Right ventricle myocardium superior (tissue), 1 donor: ENCODE data around the gene TK1. TPM values are rescaled to one million over a fixed set of nuclear protein-coding genes. Genes with fewer than 3 reads are reported as not detected.
A peak's percentile ranks its signal among the peaks of the same experiment; 100 is the strongest.
"Not testable (repeated sequence)": the region's sequence is repeated elsewhere in the genome, so short reads cannot be mapped to it uniquely, and the experiment has no call there.

Experiments used
- ATAC-seq: fragments of 200-7000 bp; cut with Tn5 transposase; one replicate; pipeline ENCODE4 v1.9.1; 2020; ENCODE audit warnings: mild to moderate bottlenecking; ENCODE audit not compliant: poor library complexity
- DNase-seq: peaks from one replicate; pipeline ENCODE4 v3.0.0-alpha.2; 2020
- intact Hi-C: fragments of 100-400 bp; cut with DNase I; formaldehyde crosslinking; loops from one replicate; pipeline ENCODE4 v1.11.2; 2022
- long read RNA-seq: library from polyadenylated mRNA; unstranded; transcript quantifications from one replicate; pipeline ENCODE4 v2.0.0, GENCODE V29; 2021
- total RNA-seq: library from RNA; stranded (reverse); fragmentation: NEBNext Ultra II Directional; extraction: Animal tissue kit (Norgen Biotek cat#: 25700); gene quantifications from one replicate; pipeline ENCODE4 v1.2.1, GENCODE V29; 2021
- donor health status: DM: no; HTN: yes; CAD: no; lungs with severe emphysema.

TK1 gene, protein sequence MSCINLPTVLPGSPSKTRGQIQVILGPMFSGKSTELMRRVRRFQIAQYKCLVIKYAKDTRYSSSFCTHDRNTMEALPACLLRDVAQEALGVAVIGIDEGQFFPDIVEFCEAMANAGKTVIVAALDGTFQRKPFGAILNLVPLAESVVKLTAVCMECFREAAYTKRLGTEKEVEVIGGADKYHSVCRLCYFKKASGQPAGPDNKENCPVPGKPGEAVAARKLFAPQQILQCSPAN
- total RNA-seq: 2.6 TPM
- long read RNA-seq, transcript TK1-201 (7 exons, 1,628 nt): major isoform, 7 of 9 reads
- long read RNA-seq, partial matches to known transcripts: 1 of 9 reads
- long read RNA-seq, other reads (novel, unspliced or antisense): 0 of 9 reads

DNA sequence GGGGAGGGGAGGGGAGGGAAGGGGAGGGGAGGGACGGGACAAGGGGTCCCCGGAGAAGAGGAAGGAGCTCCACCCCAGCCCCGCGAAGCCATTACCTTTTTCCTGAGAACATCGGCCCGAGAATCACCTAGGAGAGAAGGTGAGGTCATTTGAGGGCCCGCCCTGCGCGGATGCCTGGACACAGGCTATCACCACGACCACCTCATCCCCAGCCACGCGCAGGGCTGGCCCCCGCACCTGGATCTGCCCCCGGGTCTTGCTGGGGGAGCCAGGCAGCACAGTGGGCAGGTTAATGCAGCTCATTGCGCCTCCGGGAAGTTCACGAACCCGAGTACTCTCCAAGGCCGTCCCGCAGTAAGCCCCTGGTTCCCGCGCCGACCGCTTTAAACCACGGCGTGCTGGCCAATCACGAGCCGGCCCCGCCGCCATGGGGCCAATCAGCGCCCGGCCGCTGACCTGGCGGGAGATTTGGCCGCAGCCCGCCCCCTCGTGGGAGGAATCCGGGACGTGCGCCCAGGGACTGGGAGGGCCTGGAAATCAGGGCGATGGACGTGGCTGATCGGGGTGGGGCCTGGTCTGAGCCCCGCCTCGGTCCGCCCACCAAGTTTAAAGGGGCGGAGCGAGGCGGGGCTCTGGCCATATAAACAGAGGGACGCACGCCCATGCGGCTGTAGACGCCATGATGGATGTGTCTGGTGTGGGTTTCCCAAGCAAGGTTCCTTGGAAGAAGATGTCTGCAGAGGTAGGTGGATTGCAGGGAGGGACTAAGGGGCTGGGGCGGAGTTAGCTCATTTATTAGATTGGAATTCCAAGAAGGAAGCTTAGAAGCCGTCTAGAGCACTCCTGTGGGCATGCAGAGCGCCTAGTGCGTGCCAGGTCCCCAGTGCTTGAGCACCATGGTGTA lies at the start of gene TK1, which contains the start of gene AFMID:
Gene TK1, minus strand, starts transcription at position 361 of the 904 bp plus-strand sequence. Its CDS starts 58 bp downstream, at position 303.
Gene AFMID, plus strand, starts transcription at position 671 of the 904 bp plus-strand sequence. Its CDS starts 9 bp downstream, at position 680.
- intact Hi-C loops: no loop called here
- ATAC-seq (peak; percentile 97), DNase-seq (peak; percentile 97)

DNA sequence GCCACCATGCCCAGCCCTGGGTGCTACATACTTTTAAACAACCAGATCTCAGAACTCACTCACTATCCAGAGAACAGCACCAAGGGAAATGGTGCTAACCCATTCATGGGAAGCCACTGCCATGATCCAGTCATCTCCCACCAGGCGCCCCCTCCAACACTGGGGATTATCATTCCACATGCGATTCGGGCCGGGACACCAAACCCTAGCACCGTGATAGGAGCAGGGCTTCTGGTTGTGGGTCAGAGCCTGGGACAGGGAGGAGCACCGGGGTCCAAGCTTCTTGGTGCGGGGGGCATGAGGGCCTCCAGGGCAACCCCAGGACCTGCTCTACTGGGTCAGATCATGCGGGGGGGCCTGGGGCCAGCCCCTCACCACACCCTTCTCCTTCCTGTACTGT lies 49.0 kb upstream of the TK1 start:
- intact Hi-C loops: no loop called here
- DNase-seq: no peak

DNA sequence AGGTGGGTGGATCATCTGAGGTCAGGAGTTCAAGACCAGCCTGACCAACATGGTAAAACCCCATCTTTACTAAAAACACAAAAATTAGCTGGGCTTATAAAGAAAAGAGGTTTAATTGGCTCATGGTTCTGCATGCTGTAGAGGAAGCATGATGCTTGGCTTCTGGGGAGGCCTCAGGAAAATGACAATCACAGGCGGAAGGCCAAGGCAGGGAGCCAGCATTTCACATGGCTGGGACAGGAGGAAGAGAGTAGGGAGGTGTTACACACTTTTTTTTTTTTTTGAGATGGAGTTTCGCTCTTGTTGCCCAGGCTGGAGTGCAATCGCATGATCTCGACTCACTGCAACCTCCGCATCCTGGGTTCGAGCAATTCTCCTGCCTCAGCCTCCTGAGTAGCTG lies 48.2 kb upstream of the TK1 start:
- DNase-seq: peak; percentile 72
- peak; percentile 44 for ATAC-seq
- intact Hi-C loops: not testable (repeated sequence)

More for the DNA sequence above, 49.0 kb upstream of the TK1 start:
- no peak for ATAC-seq

DNA sequence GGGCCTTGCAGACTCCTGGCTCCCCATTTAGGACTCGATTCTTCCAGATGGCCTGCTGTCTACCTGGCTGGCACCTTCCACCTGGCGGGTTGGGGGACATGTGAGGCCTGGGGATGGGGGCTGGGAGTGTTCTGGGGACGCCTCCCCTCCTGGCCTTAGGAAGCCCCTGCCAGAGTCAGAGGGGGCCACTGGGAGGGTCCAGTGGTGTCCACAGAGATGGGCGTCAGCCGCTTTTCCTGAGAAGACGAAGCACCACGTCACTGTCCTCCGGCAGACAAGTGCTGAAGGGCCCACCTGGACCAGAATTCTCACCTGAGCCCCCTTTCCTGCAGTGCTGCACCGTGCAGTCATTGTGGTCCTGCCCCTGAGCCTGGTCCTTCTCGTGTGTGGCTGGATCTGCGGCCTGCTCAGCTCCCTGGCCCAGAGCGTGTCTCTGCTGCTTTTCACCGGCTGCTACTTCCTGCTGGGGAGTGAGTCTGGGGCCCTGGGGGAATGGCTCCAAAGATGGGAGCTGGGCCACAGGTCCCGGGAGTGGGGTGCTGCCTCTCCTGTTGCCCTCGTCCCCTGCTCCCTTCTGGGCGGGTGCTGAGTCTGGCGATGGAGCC lies 47.5 kb upstream of the TK1 start:
- no peak for ATAC-seq
- intact Hi-C loops: no loop called here
- no peak for DNase-seq

DNA sequence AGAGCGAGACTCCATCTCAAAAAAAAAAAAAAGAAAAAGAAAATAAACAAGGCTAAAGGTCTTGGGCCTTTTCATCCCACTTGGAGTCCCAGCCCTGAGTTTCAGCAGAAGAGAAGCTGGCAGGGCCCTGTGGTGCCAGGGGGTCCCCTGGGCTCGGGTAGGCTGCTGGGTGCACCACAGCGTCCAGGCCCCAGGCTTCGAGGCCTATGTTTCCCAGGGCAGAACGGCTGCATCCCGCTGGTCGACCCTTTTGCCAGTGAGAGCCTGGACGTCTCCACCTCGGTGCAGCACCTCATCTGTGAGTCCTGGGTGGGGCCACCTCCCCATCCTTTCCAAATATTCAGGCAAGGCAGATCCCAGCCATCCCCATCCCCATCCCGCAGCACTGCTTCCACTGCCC lies 46.8 kb upstream of the TK1 start:
- no peak for DNase-seq

DNA sequence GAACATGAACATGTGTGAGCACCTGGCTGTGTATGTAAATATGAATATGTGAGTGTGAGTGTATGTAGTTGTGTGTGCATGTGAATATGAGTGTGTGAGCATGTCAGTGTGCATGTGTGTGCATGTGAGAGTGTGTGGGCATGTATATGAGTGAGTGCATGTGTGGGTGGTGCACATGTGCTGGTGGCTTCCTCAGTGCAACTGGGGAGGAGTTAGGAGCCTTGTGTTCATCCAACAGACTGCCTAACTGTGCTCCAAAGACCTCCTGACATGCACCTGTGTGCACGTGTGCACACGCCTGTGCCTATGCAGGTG lies 46.0 kb upstream of the TK1 start:
- ATAC-seq: no peak
- intact Hi-C loops: no loop called here
- no peak for DNase-seq

More for the DNA sequence above, 46.8 kb upstream of the TK1 start:
- ATAC-seq: no peak
- intact Hi-C loops: no loop called here

DNA sequence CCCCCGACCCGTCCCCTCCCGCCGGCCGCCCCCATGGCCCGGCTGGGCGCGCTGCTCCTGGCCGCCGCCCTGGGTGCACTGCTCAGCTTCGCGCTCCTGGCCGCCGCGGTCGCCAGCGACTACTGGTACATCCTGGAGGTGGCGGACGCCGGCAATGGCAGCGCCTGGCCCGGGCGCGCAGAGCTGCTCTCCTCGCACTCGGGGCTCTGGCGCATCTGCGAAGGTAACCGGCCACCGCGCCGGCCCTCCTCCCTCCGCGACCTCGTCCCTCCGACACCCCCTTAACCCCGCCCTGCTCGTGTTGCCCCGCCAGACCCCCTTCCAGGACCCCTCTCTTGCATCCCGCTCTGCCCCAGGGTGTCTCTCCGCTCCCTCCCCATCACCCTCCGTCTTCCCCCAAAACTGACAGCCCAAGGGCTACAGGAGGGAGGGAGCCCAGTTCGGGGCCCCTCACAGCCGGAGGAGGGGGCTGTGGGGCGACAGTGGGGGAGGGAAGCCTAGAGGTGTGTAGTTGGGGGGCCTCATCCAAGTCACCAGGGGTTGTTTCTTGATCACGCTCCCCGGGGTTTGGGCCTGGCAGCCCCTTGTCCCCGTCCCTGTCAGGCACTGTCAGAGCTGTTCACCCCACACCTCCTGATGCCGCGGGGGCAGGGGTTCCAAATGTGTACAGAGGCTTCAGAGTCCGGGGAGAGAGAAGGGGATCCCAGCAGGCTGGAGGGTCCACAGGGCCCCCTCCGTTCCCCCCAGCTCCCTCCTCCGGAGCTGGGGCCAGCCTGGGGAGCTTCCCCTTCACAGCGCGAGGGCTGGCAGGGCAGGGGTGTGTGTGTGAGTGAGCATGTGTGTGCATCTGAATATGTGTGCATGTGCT lies 45.4 kb upstream of the TK1 start:
- DNase-seq (no peak), ATAC-seq (no peak)
- intact Hi-C loops: no loop called here

DNA sequence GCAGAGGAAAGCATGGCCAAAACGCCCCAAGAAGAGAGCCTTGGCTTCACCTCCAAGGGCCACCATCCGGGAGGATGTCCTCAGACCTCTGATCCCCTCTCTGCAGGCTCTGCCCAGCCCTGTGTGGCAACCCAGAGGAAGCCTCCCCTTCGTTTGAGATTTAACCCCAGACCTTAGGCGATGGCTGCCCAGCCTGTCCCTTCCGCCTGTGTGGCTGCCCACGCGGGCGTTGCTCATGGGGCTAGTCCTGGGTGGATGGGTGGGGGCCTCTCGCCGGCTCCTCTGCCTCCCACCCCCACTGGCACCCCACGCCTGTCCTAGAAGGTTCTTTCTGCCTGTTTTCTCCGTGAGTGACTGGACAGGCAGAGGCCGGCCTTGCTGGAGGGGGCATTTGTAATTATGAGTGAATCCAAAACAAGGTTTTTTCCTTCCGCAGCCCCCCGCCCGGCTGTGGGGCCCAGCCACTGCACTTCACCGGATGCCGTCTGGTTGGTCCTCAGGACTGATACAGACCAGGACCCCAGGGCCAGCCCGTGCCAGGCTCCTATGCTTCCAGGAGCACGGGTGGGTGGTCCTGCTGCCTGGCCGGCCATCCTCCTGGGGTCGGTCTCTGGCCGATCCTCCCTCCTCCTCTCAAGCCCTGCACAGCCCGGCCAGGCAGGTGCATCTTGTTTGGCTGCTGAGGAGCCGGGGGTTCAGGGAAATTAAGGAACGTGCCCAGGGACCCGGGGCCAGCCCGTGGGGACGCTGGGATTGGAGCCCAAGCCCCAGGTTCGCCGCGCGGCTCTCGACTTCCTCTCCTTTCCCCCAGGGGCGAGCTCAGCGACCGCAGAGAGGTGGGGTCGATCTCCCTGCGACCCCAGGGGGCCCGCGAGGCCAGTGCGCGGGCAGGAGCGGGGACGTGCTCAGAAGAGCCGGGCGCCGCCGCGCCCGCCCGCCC lies 44.4 kb upstream of the TK1 start, which contains the start of gene TMEM235:
Gene TMEM235, plus strand, starts transcription at position 636 of the 940 bp plus-strand sequence. CDS start 393 bp downstream, outside the sequence.
- ATAC-seq (no peak), DNase-seq (no peak)
- intact Hi-C loops: no loop called here

DNA sequence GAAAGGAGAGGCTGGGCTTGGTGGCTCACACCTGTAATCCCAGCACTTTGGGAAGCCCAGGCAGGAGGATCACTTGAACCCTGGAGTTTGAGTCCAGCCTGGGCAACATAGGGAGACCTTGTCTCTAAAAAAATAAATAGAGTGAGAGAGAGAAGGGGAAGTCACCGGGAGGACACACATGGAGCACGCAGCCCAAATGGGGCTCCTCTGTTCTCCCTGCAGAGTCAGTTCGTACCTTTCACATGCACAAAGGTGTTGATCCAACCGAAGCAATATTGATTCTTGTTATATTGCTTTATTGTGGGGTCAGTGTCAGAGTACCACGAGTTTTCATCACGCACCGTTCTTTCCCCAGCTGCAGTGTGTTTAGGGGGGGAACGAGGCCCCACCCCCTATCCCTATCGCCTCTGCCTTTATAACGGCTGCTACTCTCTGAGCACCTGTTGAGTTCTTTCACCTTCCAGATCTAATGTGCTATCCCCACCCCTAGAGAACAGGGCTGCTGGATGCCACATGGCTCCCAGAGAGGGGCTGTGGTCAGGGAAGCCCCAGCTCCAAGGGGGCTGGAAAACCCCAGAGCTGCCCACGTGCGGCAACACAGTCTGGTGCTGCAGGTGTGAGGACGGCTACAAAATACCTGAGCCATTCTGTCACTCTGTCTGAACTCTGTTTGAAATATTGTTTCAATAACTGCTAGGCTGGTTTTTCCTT lies 43.6 kb upstream of the TK1 start:
- no peak for DNase-seq
- intact Hi-C loops: no loop called here
- ATAC-seq: no peak

DNA sequence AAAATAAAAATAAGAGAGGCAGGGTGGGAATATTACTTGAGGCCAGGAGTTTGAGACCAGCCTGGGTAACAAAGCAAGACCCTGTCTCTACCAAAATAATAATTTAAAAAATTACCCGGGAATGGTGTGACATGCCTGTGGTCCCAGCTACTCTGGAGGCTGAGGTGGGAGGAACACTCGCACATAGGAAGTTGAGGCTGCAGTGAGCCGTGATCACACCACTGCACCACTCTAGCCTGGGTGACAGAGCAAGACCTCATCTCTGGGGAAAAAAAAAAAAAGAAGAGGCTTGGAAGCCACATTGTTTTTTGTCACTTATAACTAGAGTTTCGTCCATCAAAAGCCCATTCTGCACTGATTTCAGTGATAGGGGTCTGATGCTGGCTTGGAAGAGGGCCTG lies 41.3 kb upstream of the TK1 start:
- DNase-seq (no peak), ATAC-seq (no peak)
- intact Hi-C loops: no loop called here

DNA sequence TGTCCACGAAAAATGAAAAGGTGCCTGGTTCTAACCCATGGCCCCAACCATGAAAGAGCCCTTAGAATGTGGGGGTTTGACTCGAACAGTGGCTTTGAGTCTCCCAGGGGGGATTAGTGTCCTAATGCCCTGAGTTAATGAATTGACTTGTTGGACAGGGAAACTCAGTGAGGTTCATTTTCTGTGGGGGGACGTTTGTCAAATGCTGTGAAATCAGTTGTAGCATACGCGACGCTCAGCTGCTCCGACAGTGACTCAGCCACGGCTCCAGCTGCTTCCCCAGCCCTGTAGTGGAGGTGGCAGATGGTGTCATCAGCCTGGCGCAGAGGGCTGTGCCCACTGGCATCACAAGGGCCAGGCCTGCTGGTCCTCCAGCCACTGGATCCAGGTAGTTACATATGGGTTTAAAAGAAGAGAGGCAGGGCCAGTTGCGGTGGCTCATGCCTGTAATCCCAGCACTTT lies 40.6 kb upstream of the TK1 start:
- ATAC-seq (no peak), DNase-seq (no peak)
- intact Hi-C loops: no loop called here

DNA sequence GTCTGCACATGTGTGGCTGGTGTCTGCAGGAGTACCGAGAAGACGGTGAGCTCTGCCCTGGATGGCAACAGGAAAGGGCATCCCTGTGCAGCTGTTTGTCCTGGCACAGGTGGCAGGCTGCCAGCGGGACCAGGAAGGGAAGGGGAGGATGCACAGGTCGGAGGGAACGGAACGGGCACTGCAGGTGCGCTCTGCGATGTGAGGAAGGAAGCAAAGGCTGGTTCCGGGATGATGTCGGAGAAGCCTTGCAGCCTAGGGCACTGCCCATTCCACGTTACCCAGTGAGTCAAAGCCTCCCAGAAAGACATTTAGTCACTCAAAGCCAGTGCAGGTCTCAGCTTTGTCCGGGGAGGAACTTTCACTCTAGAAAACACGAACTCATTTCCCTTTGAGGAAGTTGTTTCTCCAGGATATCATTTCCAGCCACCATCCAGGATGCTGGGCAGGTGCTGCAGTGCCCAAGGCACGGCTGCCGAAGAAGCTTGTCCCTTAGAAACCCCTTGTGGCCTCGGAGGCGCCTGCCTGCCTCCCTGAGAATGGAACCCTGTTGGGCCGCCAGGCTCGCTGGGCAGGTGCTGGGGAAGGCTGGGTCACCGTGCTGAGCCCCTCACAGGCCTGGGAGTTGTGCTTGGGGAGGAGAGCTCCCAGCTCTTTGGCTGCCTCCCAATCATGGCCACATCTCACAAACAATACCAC lies 40.1 kb upstream of the TK1 start:
- intact Hi-C loops: no loop called here

DNA sequence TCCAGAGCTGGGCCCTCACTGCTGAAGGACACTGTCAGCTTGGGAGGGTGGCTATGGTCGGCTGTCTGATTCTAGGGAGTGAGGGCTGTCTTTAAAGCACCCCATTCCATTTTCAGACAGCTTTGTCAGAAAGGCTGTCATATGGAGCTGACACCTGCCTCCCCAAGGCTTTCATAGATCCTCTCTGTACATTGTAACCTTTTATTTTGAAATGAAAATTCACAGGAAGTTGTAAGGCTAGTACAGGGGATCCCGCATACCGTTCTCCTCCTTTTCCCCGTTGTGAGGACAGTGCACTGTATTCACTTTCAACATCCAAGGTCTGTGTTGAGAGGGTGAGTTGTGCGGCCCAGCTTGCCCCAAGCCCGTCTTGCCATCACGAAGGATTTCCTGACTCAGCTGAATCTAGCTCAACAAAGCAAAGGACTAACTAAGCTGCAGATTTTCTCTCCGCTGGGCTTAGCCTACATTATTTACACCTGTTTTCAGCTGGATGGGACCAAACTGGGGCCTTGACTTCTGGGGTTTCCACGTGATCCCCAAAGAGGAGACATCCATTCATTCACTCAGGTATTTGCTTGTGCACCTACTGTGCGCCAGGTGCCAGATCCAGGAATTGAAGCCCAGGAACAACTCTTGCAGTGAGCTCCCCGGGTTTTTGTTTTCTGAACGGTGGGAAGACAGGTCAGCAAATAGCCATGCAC lies 39.4 kb upstream of the TK1 start:
- intact Hi-C loops: no loop called here
- DNase-seq: no peak
- no peak for ATAC-seq

More for the DNA sequence above, 40.1 kb upstream of the TK1 start:
- DNase-seq: no peak
- no peak for ATAC-seq

DNA sequence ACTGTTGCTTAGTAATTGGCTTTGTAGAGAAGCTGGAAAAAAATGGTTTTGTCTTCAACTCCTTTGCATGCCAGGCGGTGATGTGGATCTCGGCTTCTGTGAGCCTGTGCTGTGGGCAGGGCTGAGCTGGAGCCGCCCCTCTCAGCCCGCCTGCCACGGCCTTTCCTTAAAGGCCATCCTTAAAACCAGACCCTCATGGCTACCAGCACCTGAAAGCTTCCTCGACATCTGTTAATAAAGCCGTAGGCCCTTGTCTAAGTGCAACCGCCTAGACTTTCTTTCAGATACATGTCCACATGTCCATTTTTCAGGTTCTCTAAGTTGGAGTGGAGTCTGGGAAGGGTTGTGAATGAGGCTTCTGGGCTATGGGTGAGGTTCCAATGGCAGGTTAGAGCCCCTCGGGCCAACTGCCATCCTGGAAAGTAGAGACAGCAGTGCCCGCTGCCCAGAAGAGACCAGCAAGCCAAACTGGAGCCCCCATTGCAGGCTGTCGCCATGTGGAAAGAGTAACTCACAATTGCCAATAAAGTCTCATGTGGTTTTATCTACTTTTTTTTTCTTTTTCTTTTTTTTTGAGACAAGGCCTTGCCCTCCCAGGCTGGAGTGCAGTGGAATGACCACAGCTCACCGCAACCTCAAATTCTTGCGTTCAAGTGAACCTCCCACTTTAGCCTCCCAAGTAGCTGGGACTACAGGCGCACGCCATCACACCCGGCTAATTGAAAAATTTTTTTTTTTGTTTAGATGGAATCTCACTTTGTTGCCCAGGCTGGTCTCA lies 38.4 kb upstream of the TK1 start:
- ATAC-seq (no peak), DNase-seq (no peak)
- intact Hi-C loops: no loop called here
